ENCODE measurements around the gene PDHX.

PDHX gene

GRCh38 chr11:35043936-35044335 is 127.5 kb downstream of the PDHX start:
- H3K27ac Mint-ChIP-seq = no peak overlapping the region
- H3K4me3 Mint-ChIP-seq = no peak overlapping the region
- H3K27me3 Mint-ChIP-seq = no peaks in the 10 kb centered on the region
- no peaks in the 10 kb centered on the region for H3K9me3 Mint-ChIP-seq (ENCODE audit: low read depth)
- H3K4me1 Mint-ChIP-seq (ENCODE audit: low read depth) = peaks cover 88% of the 10 kb centered on the region
- peaks cover 5% of the 10 kb centered on the region for H3K36me3 Mint-ChIP-seq

GRCh38 chr11:35045236-35045820 is 128.9 kb downstream of the PDHX start:
- H3K4me1 Mint-ChIP-seq (ENCODE audit: low read depth) = peaks cover 90% of the 10 kb centered on the region
- H3K4me3 Mint-ChIP-seq = peak overlapping the region; percentile 88
- peaks cover 7% of the 10 kb centered on the region for H3K36me3 Mint-ChIP-seq
- no peaks in the 10 kb centered on the region for H3K27me3 Mint-ChIP-seq
- H3K27ac Mint-ChIP-seq = peak overlapping the region; percentile 94
- H3K9me3 Mint-ChIP-seq (ENCODE audit: low read depth) = no peaks in the 10 kb centered on the region
